OCI-LY3 (cell line): ENCODE results near the gene RNF41.

Source experiments
- H2AFZ ChIP-seq: fragments of 200-600, 300-600 bp; shearing (Covaris generic); 2 replicates; pipeline ENCODE4 v1.6.0; 2014; ENCODE audit warnings: antibody characterized with exemption, low read depth, low read length
- H3K27ac ChIP-seq: fragments of 200-600, 300-600 bp; sonication (generic); 2 replicates; pipeline ENCODE4 v1.5.1; 2014; ENCODE audit warnings: mild to moderate bottlenecking, low read length, moderate library complexity, mixed read lengths
- H3K27me3 ChIP-seq: fragments of 200-600, 300-600 bp; sonication (generic); 2 replicates; pipeline ENCODE4 v1.6.1; 2014; ENCODE audit warnings: low read depth, low read length, mixed read lengths
- H3K36me3 ChIP-seq: fragments of 200-600, 300-600 bp; sonication (generic); replicated peaks from 2 replicates; pipeline ENCODE3; 2014; ENCODE audit warnings: low read depth, low read length, mixed read lengths
- H3K4me1 ChIP-seq: fragments of 300-600, 200-600 bp; sonication (generic); 2 replicates; pipeline ENCODE4 v1.6.1; 2014; ENCODE audit warnings: low read length, mixed read lengths
- H3K4me2 ChIP-seq: fragments of 200-600, 300-600 bp; sonication (generic); 2 replicates; pipeline ENCODE4 v1.6.1; 2014; ENCODE audit warnings: low read length, mixed read lengths
- H3K4me3 ChIP-seq: fragments of 300-600, 200-600 bp; sonication (generic); 2 replicates; pipeline ENCODE4 v1.5.1; 2014; ENCODE audit warnings: antibody characterized with exemption, mild to moderate bottlenecking, low read length, moderate library complexity
- H3K79me2 ChIP-seq: fragments of 300-600, 200-600 bp; shearing (Covaris generic); 2 replicates; pipeline ENCODE4 v1.6.1; 2014; ENCODE audit warnings: mild to moderate bottlenecking, low read length, mixed read lengths
- H3K9ac ChIP-seq: fragments of 300-600, 200-600 bp; shearing (Covaris generic); 2 replicates; pipeline ENCODE4 v1.6.0; 2014; ENCODE audit warnings: mild to moderate bottlenecking, low read length, moderate library complexity
- H3K9me3 ChIP-seq: fragments of 200-600, 300-600 bp; shearing (Covaris generic); 2 replicates; pipeline ENCODE4 v1.6.1; 2014; ENCODE audit warnings: low read length, mixed read lengths; ENCODE audit not compliant: insufficient read depth
- H4K20me1 ChIP-seq: fragments of 200-600, 300-600 bp; sonication (generic); 2 replicates; pipeline ENCODE4 v1.6.1; 2016; ENCODE audit warnings: low read length, mixed read lengths; ENCODE audit not compliant: insufficient read depth
- EZH2phosphoT487 ChIP-seq: fragments of 200-600 bp; shearing (Covaris generic); IDR thresholded peaks from 2 replicates; pipeline ENCODE4 v1.6.1; 2018; ENCODE audit warnings: antibody characterized with exemption, mixed run types, low read depth
- TF ChIP-seq, protein P1 (sequence below): fragments of 200-600, 300-600 bp; sonication (generic); IDR thresholded peaks from 2 replicates; pipeline ENCODE4 v1.5.1; 2014; ENCODE audit warnings: antibody characterized with exemption, low read length, low read depth

RNF41 gene

DNA sequence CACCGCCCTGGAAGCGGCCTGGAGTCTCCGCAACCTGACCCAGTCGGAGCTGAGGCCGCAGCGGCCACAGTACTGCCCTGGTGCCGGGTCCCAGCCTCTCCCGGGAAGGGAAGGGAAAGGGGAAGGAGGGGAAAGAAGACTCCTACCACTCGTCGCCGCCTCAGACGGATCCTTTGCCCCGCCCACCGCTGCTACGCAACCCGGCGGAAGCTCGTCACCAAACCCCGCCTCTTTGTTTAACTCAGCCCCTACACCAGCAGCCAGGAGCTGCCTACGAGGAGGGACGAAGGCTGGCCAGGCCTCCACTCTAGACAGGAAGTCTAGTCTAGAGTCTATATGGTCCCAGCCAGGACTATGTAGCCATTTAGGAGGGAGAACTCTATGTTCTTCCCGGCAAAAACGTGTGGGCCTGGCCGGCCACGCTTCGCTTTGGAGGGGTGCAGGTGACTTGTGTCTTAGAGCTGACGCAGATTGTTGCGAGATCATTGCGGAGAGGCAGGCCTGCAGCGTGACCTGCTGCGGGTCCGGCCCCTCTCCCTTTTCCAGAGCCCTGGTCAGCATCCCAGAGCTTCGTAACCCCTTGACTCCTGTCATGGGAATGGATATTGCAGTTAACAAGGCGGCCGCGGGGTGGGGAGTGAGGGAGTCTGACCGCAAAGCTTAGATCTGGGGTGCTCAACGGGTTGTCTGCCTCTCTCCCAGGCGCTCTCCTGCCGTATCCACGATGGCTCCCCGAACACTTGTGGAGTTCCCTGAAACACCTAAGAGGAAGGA is at the start of gene RNF41:
RNF41 (minus strand) TSS at position 166 of the 774 bp plus-strand sequence. CDS start 7,875 bp downstream, outside the sequence.
- H3K27me3 ChIP-seq = no peaks in the 10 kb centered on the region
- TF ChIP-seq, protein P1, sequence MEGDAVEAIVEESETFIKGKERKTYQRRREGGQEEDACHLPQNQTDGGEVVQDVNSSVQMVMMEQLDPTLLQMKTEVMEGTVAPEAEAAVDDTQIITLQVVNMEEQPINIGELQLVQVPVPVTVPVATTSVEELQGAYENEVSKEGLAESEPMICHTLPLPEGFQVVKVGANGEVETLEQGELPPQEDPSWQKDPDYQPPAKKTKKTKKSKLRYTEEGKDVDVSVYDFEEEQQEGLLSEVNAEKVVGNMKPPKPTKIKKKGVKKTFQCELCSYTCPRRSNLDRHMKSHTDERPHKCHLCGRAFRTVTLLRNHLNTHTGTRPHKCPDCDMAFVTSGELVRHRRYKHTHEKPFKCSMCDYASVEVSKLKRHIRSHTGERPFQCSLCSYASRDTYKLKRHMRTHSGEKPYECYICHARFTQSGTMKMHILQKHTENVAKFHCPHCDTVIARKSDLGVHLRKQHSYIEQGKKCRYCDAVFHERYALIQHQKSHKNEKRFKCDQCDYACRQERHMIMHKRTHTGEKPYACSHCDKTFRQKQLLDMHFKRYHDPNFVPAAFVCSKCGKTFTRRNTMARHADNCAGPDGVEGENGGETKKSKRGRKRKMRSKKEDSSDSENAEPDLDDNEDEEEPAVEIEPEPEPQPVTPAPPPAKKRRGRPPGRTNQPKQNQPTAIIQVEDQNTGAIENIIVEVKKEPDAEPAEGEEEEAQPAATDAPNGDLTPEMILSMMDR = no peak
- TF ChIP-seq EZH2phosphoT487 = no peak
- H3K79me2 ChIP-seq = peaks cover 37% of the 10 kb centered on the region
- H2AFZ ChIP-seq = peak within 1 kb of the TSS; percentile 77
- peaks cover 5% of the 10 kb centered on the region; the same call in 1 of the 2 replicates for H4K20me1 ChIP-seq
- peak within 1 kb of the TSS; percentile 96 for H3K4me2 ChIP-seq
- H3K9me3 ChIP-seq = no peaks in the 10 kb centered on the region
- peak within 1 kb of the TSS; percentile 89 for H3K9ac ChIP-seq
- no peaks in the 10 kb centered on the region for H3K36me3 ChIP-seq
- H3K4me1 ChIP-seq = peaks cover 26% of the 10 kb centered on the region
- H3K4me3 ChIP-seq = peak within 1 kb of the TSS; percentile 89
- H3K27ac ChIP-seq = peak within 1 kb of the TSS; percentile 73

DNA sequence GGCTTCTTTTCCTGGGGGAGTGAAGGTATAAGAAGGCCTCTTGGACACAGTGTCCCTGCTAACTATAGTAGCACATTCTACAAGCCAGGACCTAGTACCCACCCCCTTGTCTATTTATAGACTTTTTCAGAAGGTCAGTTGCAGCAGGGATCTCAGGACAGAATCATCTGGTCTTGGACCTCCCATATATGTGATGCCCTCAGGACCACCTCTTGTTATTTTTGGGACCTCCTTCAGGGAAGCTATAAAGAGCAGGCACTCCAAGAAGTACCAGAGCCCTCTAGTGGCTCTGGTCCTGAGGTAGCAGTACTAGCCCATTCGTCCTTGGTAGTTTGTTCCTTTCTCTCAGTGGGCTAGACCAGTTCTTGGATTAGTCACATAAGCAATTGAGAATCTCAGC is 49.3 kb upstream of the RNF41 start:
- Histone ChIP-seq H3K27ac (no peak overlapping the region), H3K36me3 (peaks cover 33% of the 10 kb centered on the region)
- TF ChIP-seq EZH2phosphoT487 = no peak
- TF ChIP-seq, protein P1 = peak; percentile 60

DNA sequence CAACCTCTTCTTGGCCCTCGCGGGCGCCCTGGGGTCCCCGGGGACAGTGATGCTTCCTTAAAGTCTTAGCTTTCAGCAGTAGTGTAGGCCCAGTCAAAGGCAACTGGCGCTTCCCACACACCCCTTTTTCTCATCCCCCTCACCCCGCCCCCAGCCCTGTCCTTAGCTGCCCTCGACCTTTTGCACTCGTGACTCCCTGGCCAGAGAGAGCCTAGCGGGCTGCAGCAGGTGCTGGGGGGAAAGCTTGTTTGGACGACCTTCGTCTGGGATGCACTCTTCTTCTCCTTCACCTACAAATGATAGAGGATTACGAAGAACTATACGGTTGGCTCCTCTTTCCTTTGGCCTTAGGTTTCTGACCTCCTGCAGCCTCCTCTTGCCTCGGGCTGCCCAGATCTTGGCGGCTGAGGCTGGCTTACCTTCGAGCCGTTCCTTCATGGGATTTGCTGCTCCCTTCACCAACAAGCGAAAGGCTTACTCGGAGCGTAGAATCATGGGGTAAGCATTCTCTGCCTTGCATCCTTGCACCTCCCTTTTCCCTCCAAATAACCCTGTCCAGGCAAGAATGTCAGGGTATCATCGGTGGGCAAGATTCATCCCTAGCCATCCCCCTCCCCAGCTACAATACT is 45.8 kb upstream of the RNF41 start:
- H3K27ac ChIP-seq = no peak overlapping the region
- no peaks in the 10 kb centered on the region for H3K79me2 ChIP-seq
- peak overlapping the region; percentile 78 for H2AFZ ChIP-seq
- peak overlapping the region; percentile 67 for H3K4me2 ChIP-seq
- peaks cover 14% of the 10 kb centered on the region for H3K36me3 ChIP-seq
- no peaks in the 10 kb centered on the region for H3K27me3 ChIP-seq
- peak overlapping the region; percentile 83 for H3K4me3 ChIP-seq
- TF ChIP-seq, protein P1 = no peak
- no peak for TF ChIP-seq EZH2phosphoT487
- peak overlapping the region; percentile 65 for H3K9ac ChIP-seq
- H3K9me3 ChIP-seq = no peaks in the 10 kb centered on the region
- peaks cover 5% of the 10 kb centered on the region; the same call in 1 of the 2 replicates for H3K4me1 ChIP-seq
- H4K20me1 ChIP-seq = no peaks in the 10 kb centered on the region; the same call in 1 of the 2 replicates

More for the DNA sequence above, 49.3 kb upstream of the RNF41 start:
- H3K9ac ChIP-seq = no peak overlapping the region
- H3K27me3 ChIP-seq = no peaks in the 10 kb centered on the region
- H3K4me3 ChIP-seq = no peak overlapping the region
- H3K9me3 ChIP-seq = no peaks in the 10 kb centered on the region
- no peaks in the 10 kb centered on the region for H3K79me2 ChIP-seq
- no peaks in the 10 kb centered on the region; the same call in 1 of the 2 replicates for H4K20me1 ChIP-seq
- H3K4me2 ChIP-seq = no peak overlapping the region
- H2AFZ ChIP-seq = no peak overlapping the region
- H3K4me1 ChIP-seq = peaks cover 5% of the 10 kb centered on the region; the same call in 1 of the 2 replicates
